Body of pancreas (tissue), 4 donors: ENCODE measurements around the gene REV3L. TPM values are rescaled to one million over a fixed set of nuclear protein-coding genes. Genes with fewer than 3 reads are reported as not detected.
"Not testable (repeated sequence)": the region's sequence is repeated elsewhere in the genome, so short reads cannot be mapped to it uniquely, and the experiment has no call there.

Experiments
- ATAC-seq: fragments of 150-250 bp; one replicate; pipeline ENCODE4 v1.9.1; 2016
- DNase-seq, 4 donors: peaks; one replicate each; pipeline ENCODE4 v3.0.0-alpha.2; 2019
- H3K27ac ChIP-seq, 4 donors: fragments of 200-600 bp; sonication (generic); 1 replicate in 3 of 4; 2 replicates in 1 of 4; pipeline versions ENCODE4 v1.5.1 to v1.6.1; 2016 to 2019; ENCODE audit warnings: mild to moderate bottlenecking in 1 of 4, mixed read lengths in 1 of 4, moderate library complexity in 1 of 4
- H3K27me3 ChIP-seq, 2 donors: fragments of 200-600 bp; sonication (generic); one replicate each; pipeline ENCODE4 v1.6.0; 2016; ENCODE audit warnings: mild to moderate bottlenecking in 1 of 2
- H3K36me3 ChIP-seq, 2 donors: fragments of 200-600 bp; sonication (generic); replicated peaks in 1 of 2; 2 replicates each; pipeline ENCODE4 v1.5.1; 2016; ENCODE audit warnings: low read depth in 2 of 2; ENCODE audit not compliant: insufficient read depth in 1 of 2
- H3K4me1 ChIP-seq: fragments of 200-600 bp; sonication (generic); one replicate; pipeline ENCODE4 v1.6.0; 2016
- H3K4me3 ChIP-seq, 2 donors: fragments of 200-600 bp; sonication (generic); 1 replicate in 1 of 2; 2 replicates in 1 of 2; pipeline ENCODE4 v1.5.1; 2016 to 2019
- H3K9me3 ChIP-seq, 3 donors: fragments of 200-600 bp; sonication (generic); 1 replicate in 2 of 3; 2 replicates in 1 of 3; pipeline ENCODE4 v1.5.1; 2016
- CTCF ChIP-seq, 7 experiments: fragments of 450-650 bp in 4 of 7; fragments of 200-600 bp in 3 of 7; sonication (generic) in 3 of 7; IDR thresholded peaks; one replicate each; pipeline ENCODE4 v1.5.1; 2016 to 2019; ENCODE audit warnings: antibody characterized with exemption in 7 of 7
- POLR2A ChIP-seq, 3 donors: fragments of 450-650 bp; IDR thresholded peaks; one replicate each; pipeline ENCODE4 v1.6.1; 2016; ENCODE audit warnings: antibody characterized with exemption in 3 of 3, mild to moderate bottlenecking in 2 of 3
- WGBS, 2 donors: methylation state at CpG; one replicate each; pipeline ENCODE4 v1.1.5; 2017; 5-methylcytosine and 5-hydroxymethylcytosine counted together
- intact Hi-C: fragments of 100-400 bp; cut with DNase I; formaldehyde crosslinking; loops from one replicate; pipeline ENCODE4 v1.15.1; 2023
- total RNA-seq, 2 donors: library from RNA; depleted of rRNA; stranded (reverse); fragments of >200 nt; gene quantifications; one replicate each; pipeline ENCODE4 v1.1.0, GENCODE V29; 2016

REV3L gene
- total RNA-seq, 2 donors from 2014 or later = 28.3 to 29.7 TPM

- ATAC-seq = no peak
- 85 to 87% methylated on average over 5 of the region's 5 CpGs for WGBS, 2 donors
- intact Hi-C loops = no loop called here
- no peak for DNase-seq
- Histone ChIP-seq H3K4me1 (no peaks in the 10 kb centered on the region), H3K4me3 (no peak overlapping the region), H3K27me3 (no peaks in the 10 kb centered on the region), H3K36me3 (no peaks in the 10 kb centered on the region), H3K9me3 (no peaks in the 10 kb centered on the region), H3K27ac (no peak overlapping the region)
- TF ChIP-seq CTCF (IDR thresholded peaks at IDR 0.05) (no peak), POLR2A (IDR thresholded peaks at IDR 0.05) (no peak)
Measured at GRCh38 chr6:111521497-111522270, 38.7 kb upstream of the REV3L start.

GRCh38 chr6:111520524-111520923 lies 37.5 kb upstream of the REV3L start:
- Histone ChIP-seq H3K4me3 (no peak overlapping the region), H3K4me1 (peaks cover 6% of the 10 kb centered on the region), H3K27ac (no peak overlapping the region), H3K36me3 (no peaks in the 10 kb centered on the region), H3K9me3 (no peaks in the 10 kb centered on the region), H3K27me3 (no peaks in the 10 kb centered on the region)
- DNase-seq = no peak
- TF ChIP-seq CTCF (IDR thresholded peaks at IDR 0.05) (no peak), POLR2A (IDR thresholded peaks at IDR 0.05) (no peak)
- no peak for ATAC-seq
- intact Hi-C loops = no loop called here

GRCh38 chr6:111517965-111518364 lies 34.9 kb upstream of the REV3L start:
- DNase-seq = no peak
- no peak for TF ChIP-seq CTCF (IDR thresholded peaks at IDR 0.05)
- no peak for TF ChIP-seq POLR2A (IDR thresholded peaks at IDR 0.05)
- no peaks in the 10 kb centered on the region for H3K9me3 ChIP-seq
- H3K4me3 ChIP-seq = no peak overlapping the region
- no peak overlapping the region for H3K27ac ChIP-seq
- no peaks in the 10 kb centered on the region for H3K36me3 ChIP-seq
- intact Hi-C loops = no loop called here
- ATAC-seq = no peak
- H3K27me3 ChIP-seq = no peaks in the 10 kb centered on the region
- peaks cover 20% of the 10 kb centered on the region for H3K4me1 ChIP-seq
- 93 to 96% methylated on average over 4 of the region's 4 CpGs for WGBS, 2 donors

GRCh38 chr6:111515259-111515658 lies 32.2 kb upstream of the REV3L start:
- TF ChIP-seq CTCF (IDR thresholded peaks at IDR 0.05) (no peak), POLR2A (IDR thresholded peaks at IDR 0.05) (no peak)
- Histone ChIP-seq H3K27me3 (no peaks in the 10 kb centered on the region), H3K27ac (no peak overlapping the region), H3K36me3 (no peaks in the 10 kb centered on the region), H3K4me3 (no peak overlapping the region), H3K4me1 (peaks cover 20% of the 10 kb centered on the region), H3K9me3 (no peaks in the 10 kb centered on the region)
- no peak for ATAC-seq
- intact Hi-C loops = no loop called here
- WGBS, 2 donors = 27% methylated on average over 2 of the region's 2 CpGs
- DNase-seq = no peak

DNA sequence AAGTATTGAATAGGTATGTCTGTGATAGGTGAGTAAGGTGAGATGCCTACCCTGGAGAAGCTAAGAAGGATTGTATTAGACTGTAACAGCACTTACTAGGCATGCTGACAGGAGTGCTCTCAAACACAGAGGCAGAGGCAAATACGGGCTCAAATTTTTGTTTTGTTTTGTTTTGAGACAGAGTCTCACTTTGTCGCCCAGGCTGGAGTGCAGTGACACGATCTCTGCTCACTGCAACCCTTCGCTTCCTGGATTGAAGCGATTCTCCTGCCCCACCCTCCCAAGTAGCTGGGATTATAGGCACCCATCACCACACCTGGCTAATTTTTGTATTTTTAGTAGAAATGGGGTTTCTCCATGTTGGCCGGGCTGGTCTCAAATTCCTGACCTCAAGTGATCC lies 31.5 kb upstream of the REV3L start:
- ATAC-seq, H3K36me3 ChIP-seq, intact Hi-C loops, DNase-seq, H3K4me3 ChIP-seq, H3K27me3 ChIP-seq, H3K27ac ChIP-seq, H3K9me3 ChIP-seq: not testable (repeated sequence)
- peaks cover 20% of the 10 kb centered on the region for H3K4me1 ChIP-seq
- WGBS, 2 donors = 71 to 80% methylated on average over 6 of the region's 6 CpGs

GRCh38 chr6:111507219-111507618 lies 24.2 kb upstream of the REV3L start:
- H3K4me3 ChIP-seq, H3K27ac ChIP-seq, H3K36me3 ChIP-seq, DNase-seq, H3K9me3 ChIP-seq, H3K4me1 ChIP-seq, H3K27me3 ChIP-seq, intact Hi-C loops, ATAC-seq: not testable (repeated sequence)
- WGBS, 2 donors = 90 to 97% methylated on average over 5 of the region's 5 CpGs

GRCh38 chr6:111505498-111505897 lies 22.5 kb upstream of the REV3L start:
- H3K9me3 ChIP-seq, H3K4me1 ChIP-seq, ATAC-seq, intact Hi-C loops, DNase-seq, H3K4me3 ChIP-seq, H3K27ac ChIP-seq, H3K27me3 ChIP-seq, H3K36me3 ChIP-seq: not testable (repeated sequence)
- WGBS, 2 donors = 100% methylated on average over 1 of the region's 1 CpG
